ENCODE data around the gene PPA2. TPM values are rescaled to one million over a fixed set of nuclear protein-coding genes. Genes with fewer than 3 reads are reported as not detected.

Gene PPA2
- total RNA-seq, 1 donor from 2014 or later: 117 TPM

- no peak for DNase-seq (ENCODE audit: low read depth)
These were observed 81.0 kb downstream of the PPA2 start for GRCh38 chr4:105392858-105393257.

GRCh38 chr4:105389167-105389566 lies 84.7 kb downstream of the PPA2 start:
- peak; percentile 40 for DNase-seq (ENCODE audit: low read depth)

- DNase-seq (ENCODE audit: low read depth): no peak
These were observed 86.4 kb downstream of the PPA2 start for GRCh38 chr4:105387466-105387865.

- no peak for DNase-seq (ENCODE audit: low read depth)
These were observed 87.8 kb downstream of the PPA2 start for GRCh38 chr4:105386012-105386411.

- no peak for DNase-seq (ENCODE audit: low read depth)
These were observed 99.8 kb downstream of the PPA2 start for GRCh38 chr4:105374071-105374470.

- DNase-seq (ENCODE audit: low read depth): no peak
These were observed 100.5 kb downstream of the PPA2 start for GRCh38 chr4:105373324-105373723.

- no peak for DNase-seq (ENCODE audit: low read depth)
These were observed 103.9 kb downstream of the PPA2 start for GRCh38 chr4:105369988-105370387.

GRCh38 chr4:105361053-105361452 lies 112.8 kb downstream of the PPA2 start:
- DNase-seq (ENCODE audit: low read depth): no peak

- no peak for DNase-seq (ENCODE audit: low read depth)
These were observed 116.4 kb downstream of the PPA2 start for GRCh38 chr4:105357258-105357980.

GRCh38 chr4:105356194-105356593 lies 117.7 kb downstream of the PPA2 start:
- no peak for DNase-seq (ENCODE audit: low read depth)

GRCh38 chr4:105352826-105353225 lies 121.0 kb downstream of the PPA2 start:
- DNase-seq (ENCODE audit: low read depth): peak; percentile 54

GRCh38 chr4:105351861-105352260 lies 122.0 kb downstream of the PPA2 start:
- no peak for DNase-seq (ENCODE audit: low read depth)

GRCh38 chr4:105350859-105351490 lies 122.9 kb downstream of the PPA2 start:
- DNase-seq (ENCODE audit: low read depth): peak; percentile 69

- DNase-seq (ENCODE audit: low read depth): no peak
These were observed 125.1 kb downstream of the PPA2 start for GRCh38 chr4:105348719-105349118.

GRCh38 chr4:105346869-105347268 lies 127.0 kb downstream of the PPA2 start:
- DNase-seq (ENCODE audit: low read depth): no peak

GRCh38 chr4:105345838-105346237 lies 128.0 kb downstream of the PPA2 start:
- no peak for DNase-seq (ENCODE audit: low read depth)

- no peak for DNase-seq (ENCODE audit: low read depth)
These were observed 128.5 kb downstream of the PPA2 start for GRCh38 chr4:105345358-105345757.

GRCh38 chr4:105344141-105344540 lies 129.7 kb downstream of the PPA2 start:
- no peak for DNase-seq (ENCODE audit: low read depth)

- no peak for DNase-seq (ENCODE audit: low read depth)
These were observed 130.5 kb downstream of the PPA2 start for GRCh38 chr4:105343146-105343931.

GRCh38 chr4:105329081-105329480 lies 144.8 kb downstream of the PPA2 start:
- DNase-seq (ENCODE audit: low read depth): peak; percentile 4

GRCh38 chr4:105327956-105328355 lies 145.9 kb downstream of the PPA2 start:
- no peak for DNase-seq (ENCODE audit: low read depth)

- no peak for DNase-seq (ENCODE audit: low read depth)
These were observed 146.6 kb downstream of the PPA2 start for GRCh38 chr4:105327222-105327621.
